Kidney (tissue), 14 donors: ENCODE results near the gene METTL26. TPM values are rescaled to one million over a fixed set of nuclear protein-coding genes. Genes with fewer than 3 reads are reported as not detected.

Experiments used
- DNase-seq, 5 donors: peaks; one replicate each; pipeline ENCODE4 v3.0.0-alpha.2; 2013 to 2020
- FAIRE-seq: peaks from 2 replicates; lab custom pipeline; 2012; peaks lifted over from hg19 to GRCh38; lab: Jason Lieb, UNC
- H3K27ac ChIP-seq, 2 donors: one replicate each; pipeline ENCODE4 v1.7.0; 2013; ENCODE audit warnings: low read depth in 2 of 2, low read length in 2 of 2, inconsistent platforms in 1 of 2
- H3K27me3 ChIP-seq: one replicate; pipeline ENCODE4 v1.7.1; 2013; ENCODE audit warnings: low read length, inconsistent platforms; ENCODE audit not compliant: control insufficient read depth, insufficient read depth
- H3K36me3 ChIP-seq, 3 donors: one replicate each; pipeline versions ENCODE4 v1.7.0 to v1.7.1; 2013; ENCODE audit warnings: low read length in 3 of 3, control low read depth in 1 of 3, inconsistent platforms in 1 of 3; ENCODE audit not compliant: insufficient read depth in 3 of 3, control insufficient read depth in 2 of 3
- H3K4me1 ChIP-seq, 3 donors: one replicate each; pipeline versions ENCODE4 v1.7.0 to v1.7.1; 2013; ENCODE audit warnings: low read length in 3 of 3, inconsistent platforms in 1 of 3, low read depth in 1 of 3; ENCODE audit not compliant: control insufficient read depth in 2 of 3, insufficient read depth in 2 of 3
- H3K4me3 ChIP-seq, 3 donors: one replicate each; pipeline versions ENCODE4 v1.7.0 to v1.8.1; 2013; ENCODE audit warnings: low read length in 3 of 3, control low read depth in 1 of 3, inconsistent platforms in 1 of 3
- H3K9ac ChIP-seq, 3 donors: one replicate each; pipeline versions ENCODE4 v1.7.0 to v1.7.1; 2013; ENCODE audit warnings: low read length in 3 of 3, control low read depth in 1 of 3, inconsistent platforms in 1 of 3
- H3K9me3 ChIP-seq, 3 donors: one replicate each; pipeline versions ENCODE4 v1.7.0 to v1.7.1; 2013; ENCODE audit warnings: low read length in 3 of 3, control low read depth in 1 of 3, inconsistent platforms in 1 of 3; ENCODE audit not compliant: control insufficient read depth in 2 of 3, insufficient read depth in 1 of 3
- CTCF ChIP-seq: IDR thresholded peaks from 3 replicates; pipeline ENCODE4 v1.5.1; 2012; ENCODE audit warnings: mild to moderate bottlenecking, moderate library complexity, borderline replicate concordance; ENCODE audit not compliant: insufficient read depth; ENCODE audit errors: extremely low read depth
- intact Hi-C: fragments of 100-400 bp; cut with DNase I; formaldehyde crosslinking; loops from one replicate; pipeline ENCODE4 v1.11.1; 2022
- polyA plus RNA-seq: library from polyadenylated mRNA; stranded (reverse); fragments of 350-450 nt; fragmentation: Illumina TruSeq; extraction: RNeasy Lipid Tissue Mini Kit (QIAGEN cat#74804); gene quantifications from one replicate; pipeline ENCODE4 v1.2.3, GENCODE V29; 2014; ENCODE audit warnings: low read depth, low replicate concordance; ENCODE audit not compliant: insufficient read depth
- total RNA-seq: library from RNA; stranded (reverse); fragmentation: NEBNext Ultra II Directional; extraction: Animal tissue kit (Norgen Biotek cat#: 25700); gene quantifications from one replicate; pipeline ENCODE4 v1.2.1, GENCODE V29; 2021
- donor health status: control.
- donor health status: control.
- donor health status: control.
- donor health status: control.
- donor health status: control.
- donor health status: DM: yes; HTN: yes; CAD: no.
- donor health status: Normal renal cell carcinoma (clear cell type).

Gene METTL26
- total and polyA plus RNA-seq, 2 donors from 2014 or later = 44.2 to 183 TPM

GRCh38 chr16:615122-615521 is 21.0 kb downstream of the METTL26 start:
- H3K36me3 ChIP-seq = peaks cover 0 to 5% (median 4%) of the 10 kb centered on the region in 3 donors
- H3K4me1 ChIP-seq = peaks cover 0 to 3% (median 0%) of the 10 kb centered on the region in 3 donors
- H3K9ac ChIP-seq = no peak overlapping the region
- H3K9me3 ChIP-seq = no peaks in the 10 kb centered on the region
- H3K4me3 ChIP-seq = no peak overlapping the region
- no peak overlapping the region for H3K27ac ChIP-seq
- peak in 2 of 5 donors; percentile 41 to 46 for DNase-seq
- no peak for FAIRE-seq
- H3K27me3 ChIP-seq = no peaks in the 10 kb centered on the region
- intact Hi-C loops = no loop called here
- no peak for TF ChIP-seq CTCF

DNA sequence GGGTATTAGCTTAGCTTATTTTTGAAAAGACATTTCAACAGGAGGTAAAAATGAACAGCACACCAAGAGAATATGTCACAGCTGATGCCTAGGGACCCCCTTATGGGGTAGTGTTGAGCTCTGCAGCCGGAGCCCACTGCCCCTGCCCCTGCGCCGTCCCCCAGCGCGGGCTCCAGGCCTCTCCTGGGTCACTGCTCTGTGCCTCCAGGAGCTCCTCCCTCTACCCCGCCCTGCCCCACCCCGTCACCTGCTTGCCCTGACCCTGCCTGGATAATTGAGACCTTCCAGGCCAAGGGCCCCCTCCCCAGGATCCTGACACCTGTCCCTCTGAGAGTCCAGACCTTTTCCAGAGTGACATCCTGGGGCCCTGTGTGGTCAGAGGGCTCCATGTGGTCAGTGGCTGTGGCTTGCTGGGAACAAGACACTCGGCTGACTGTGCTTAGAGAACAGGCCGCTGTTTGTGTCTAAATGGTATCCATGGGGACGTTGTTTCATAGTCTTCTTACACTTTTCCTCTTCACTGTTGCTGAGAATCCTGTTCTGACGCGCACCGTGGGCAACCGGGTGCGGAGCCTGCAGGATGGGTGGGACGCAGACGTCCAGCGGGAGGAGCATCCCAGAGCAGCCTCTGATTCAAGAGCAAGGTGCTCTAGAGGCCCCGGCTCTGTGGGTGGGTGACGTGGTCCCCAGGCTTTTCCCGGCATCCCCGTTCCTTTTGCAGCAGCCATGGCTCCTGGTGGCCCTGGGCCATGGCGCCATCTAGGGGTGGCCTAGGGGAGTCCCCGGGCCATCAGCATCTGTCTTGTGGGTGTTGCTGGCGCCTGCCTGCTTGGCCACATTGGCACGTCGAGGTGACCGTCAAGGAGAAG is 25.4 kb downstream of the METTL26 start:
- FAIRE-seq (no peak), DNase-seq (peak in 3 of 5 donors; percentile 60 to 86 (median 61))
- Histone ChIP-seq H3K4me1 (peaks cover 0 to 5% (median 0%) of the 10 kb centered on the region in 3 donors), H3K36me3 (peaks cover 0 to 5% (median 4%) of the 10 kb centered on the region in 3 donors), H3K9me3 (no peaks in the 10 kb centered on the region), H3K27ac (peak overlapping the region in 1 of 2 donors; percentile 14), H3K9ac (no peak overlapping the region), H3K4me3 (no peak overlapping the region), H3K27me3 (no peaks in the 10 kb centered on the region)
- intact Hi-C loops = no loop called here
- TF ChIP-seq CTCF = peak; percentile 75

GRCh38 chr16:609984-610383 is 26.1 kb downstream of the METTL26 start:
- Histone ChIP-seq H3K36me3 (peaks cover 0 to 5% (median 4%) of the 10 kb centered on the region in 3 donors), H3K4me1 (peaks cover 0 to 5% (median 0%) of the 10 kb centered on the region in 3 donors), H3K4me3 (no peak overlapping the region), H3K9me3 (peaks cover 0 to 3% (median 0%) of the 10 kb centered on the region in 3 donors), H3K27ac (no peak overlapping the region), H3K27me3 (no peaks in the 10 kb centered on the region), H3K9ac (no peak overlapping the region)
- no peak for DNase-seq
- FAIRE-seq = no peak
- intact Hi-C loops = no loop called here
- no peak for TF ChIP-seq CTCF
